SKM-1 treated with dmso at 0.1 percent for 144 hours (cell line): ENCODE results near the gene NUMB.

ENCODE experiments used
- DNase-seq: peaks from one replicate; lab custom pipeline; 2025; ENCODE audit not compliant: unreplicated experiment; lab: John Stamatoyannopoulos, UW

NUMB gene

GRCh38 chr14:73234586-73235394 is 223.6 kb downstream of the NUMB start:
- DNase-seq, result no peak

- no peak for DNase-seq
Observed at GRCh38 chr14:73234029-73234428, 224.3 kb downstream of the NUMB start.

- no peak for DNase-seq
Observed at GRCh38 chr14:73233564-73233963, 224.8 kb downstream of the NUMB start.

GRCh38 chr14:73232984-73233383 is 225.4 kb downstream of the NUMB start:
- DNase-seq, result no peak

- no peak for DNase-seq
Observed at GRCh38 chr14:73231981-73232851, 226.1 kb downstream of the NUMB start.

GRCh38 chr14:73230051-73230450 is 228.3 kb downstream of the NUMB start:
- no peak for DNase-seq

GRCh38 chr14:73227812-73228781 is 230.2 kb downstream of the NUMB start:
- DNase-seq, result no peak

GRCh38 chr14:73225496-73225895 is 232.8 kb downstream of the NUMB start:
- no peak for DNase-seq
